Measurements from ENCODE around the gene PLA2G10. TPM values are rescaled to one million over a fixed set of nuclear protein-coding genes. Genes with fewer than 3 reads are reported as not detected.
A peak's percentile ranks its signal among the peaks of the same experiment; 100 is the strongest.
"Not testable (repeated sequence)": the region's sequence is repeated elsewhere in the genome, so short reads cannot be mapped to it uniquely, and the experiment has no call there.

The PLA2G10 gene
- total and polyA plus RNA-seq, 9 of the 15 experiments (the other 6 are each of a cell fraction or from before 2014, with no cell fraction given), result not detected

GRCh38 chr16:14680396-14680795 lies 13.7 kb downstream of the PLA2G10 start:
- DNase-seq (ENCODE audit: extremely low read depth in 1 of 4, low spot score in 3 of 4); intact Hi-C loops (cut with micrococcal nuclease); H3K9ac ChIP-seq (ENCODE audit: insufficient read depth in 1 of 2, low read depth in 2 of 2, low read length in 2 of 2); FAIRE-seq; H3K36me3 ChIP-seq (ENCODE audit: control insufficient read depth, insufficient read depth, low read length); H3K27ac ChIP-seq (ENCODE audit: extremely low read depth, low read depth, low read length); BruUV-seq (replicated peaks); H3K4me3 ChIP-seq; H3K4me1 ChIP-seq (replicated peaks in 1 of 2; ENCODE audit: control insufficient read depth in 2 of 2, insufficient read depth in 2 of 2, low read length in 2 of 2); H3K79me2 ChIP-seq (ENCODE audit: control insufficient read depth, insufficient read depth, low read length); H3K9me3 ChIP-seq (replicated peaks; ENCODE audit: control insufficient read depth, insufficient read depth, low read depth, low read length); H2AFZ ChIP-seq (ENCODE audit: low read depth, low read length); H4K20me1 ChIP-seq (replicated peaks; ENCODE audit: control insufficient read depth, insufficient read depth, low read length); H3K9me1 ChIP-seq (ENCODE audit: control insufficient read depth, insufficient read depth, low read length); CTCF ChIA-PET (ENCODE audit: low intra/inter-chr PET ratio); H3K4me2 ChIP-seq (ENCODE audit: insufficient read depth, low read length); ATAC-seq: not testable (repeated sequence)
- POLR2A ChIA-PET, result interaction anchor here (0.7 kb wide), 1 partner anchor 64 kb away, joined by 3 read pairs; no protein-coding TSS in a partner anchor
- peaks cover 2 to 24% of the 10 kb centered on the region in 2 experiments; a peak in 3 of 5 replicates for H3K27me3 ChIP-seq (ENCODE audit: control insufficient read depth in 2 of 2, insufficient read depth in 2 of 2, low read length in 2 of 2)
- TF ChIP-seq ZNF121 (CRISPR knock-in tag; conservative IDR thresholded peaks at IDR 0.05), result peak; percentile 65
- WGBS (ENCODE audit: insufficient coverage, low coverage, missing lambda C conversion rate), result 7% methylated on average over 7 of the region's 7 CpGs
- in situ Hi-C loops (cut with MboI), result loop anchor here (5.0 kb wide), 1 partner anchor 57 kb away; no protein-coding TSS in a partner anchor

DNA sequence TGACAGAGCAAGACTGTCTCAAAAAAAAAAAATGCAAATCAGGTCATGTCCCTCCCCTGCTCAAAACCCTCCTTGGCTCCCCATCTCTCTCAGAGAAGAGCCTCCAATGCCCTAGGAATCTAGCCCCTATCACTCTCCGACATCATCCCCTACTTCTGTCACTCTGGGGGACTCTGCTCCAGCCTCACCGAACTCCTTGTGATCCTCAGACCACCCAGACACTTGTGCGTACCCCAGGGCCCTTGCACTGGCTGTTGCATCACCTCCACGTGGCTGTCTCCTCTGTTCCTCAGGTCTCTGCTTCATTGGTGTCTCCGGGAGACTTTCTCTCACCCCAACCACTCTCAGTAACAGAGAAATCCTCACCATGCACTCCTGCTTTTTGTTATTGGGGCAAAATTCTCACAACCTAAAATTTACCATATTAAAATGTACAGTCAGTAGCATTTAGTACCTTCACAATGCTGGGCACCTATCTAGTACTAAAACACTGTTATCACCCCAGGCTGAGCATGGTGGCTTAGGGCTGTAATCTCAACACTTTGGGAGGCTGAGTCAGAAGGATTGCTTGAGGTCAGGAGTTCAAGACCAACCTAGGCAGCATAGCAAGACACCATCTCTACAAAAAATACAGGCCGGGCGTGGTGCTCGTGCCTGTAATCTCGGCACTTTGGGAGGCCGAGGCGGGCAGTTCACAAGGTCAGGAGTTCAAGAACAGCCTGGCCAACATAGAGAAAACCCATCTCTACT lies 15.2 kb downstream of the PLA2G10 start:
- Histone ChIP-seq H3K4me3 (no peak overlapping the region), H3K27ac (ENCODE audit: extremely low read depth, low read depth, low read length) (no peak overlapping the region), H3K9ac (ENCODE audit: insufficient read depth in 1 of 2, low read depth in 2 of 2, low read length in 2 of 2) (no peak overlapping the region; a peak in 1 of 4 replicates), H3K36me3 (ENCODE audit: control insufficient read depth, insufficient read depth, low read length) (no peaks in the 10 kb centered on the region), H3K4me1 (replicated peaks in 1 of 2; ENCODE audit: control insufficient read depth in 2 of 2, insufficient read depth in 2 of 2, low read length in 2 of 2) (no peaks in the 10 kb centered on the region; a peak in 1 of 5 replicates), H4K20me1 (replicated peaks; ENCODE audit: control insufficient read depth, insufficient read depth, low read length) (no peaks in the 10 kb centered on the region), H3K9me3 (replicated peaks; ENCODE audit: control insufficient read depth, insufficient read depth, low read depth, low read length) (no peaks in the 10 kb centered on the region), H2AFZ (ENCODE audit: low read depth, low read length) (no peak overlapping the region), H3K4me2 (ENCODE audit: insufficient read depth, low read length) (no peak overlapping the region), H3K9me1 (ENCODE audit: control insufficient read depth, insufficient read depth, low read length) (no peaks in the 10 kb centered on the region), H3K79me2 (ENCODE audit: control insufficient read depth, insufficient read depth, low read length) (no peaks in the 10 kb centered on the region), H3K27me3 (ENCODE audit: control insufficient read depth in 2 of 2, insufficient read depth in 2 of 2, low read length in 2 of 2) (peaks cover 2 to 24% of the 10 kb centered on the region in 2 experiments; a peak in 3 of 5 replicates)
- in situ Hi-C loops (cut with MboI) (no loop called here), intact Hi-C loops (cut with micrococcal nuclease) (no loop called here)
- ATAC-seq (no peak; the same call in 2 of the 3 replicates), DNase-seq (ENCODE audit: extremely low read depth in 1 of 4, low spot score in 3 of 4) (no peak), FAIRE-seq (no peak)
- no TSS peak for BruUV-seq (replicated peaks)
- ChIA-PET POLR2A (no interaction called here), CTCF (ENCODE audit: low intra/inter-chr PET ratio) (no interaction called here)
- WGBS (ENCODE audit: insufficient coverage, low coverage, missing lambda C conversion rate), result 10% methylated on average over 11 of the region's 11 CpGs
- peak; percentile 81; the same call in 1 of the 2 replicates for TF ChIP-seq SMARCA5 (IDR thresholded peaks at IDR 0.05)
- TF ChIP-seq ELF4 (CRISPR knock-in tag; IDR thresholded peaks at IDR 0.05), result no peak
- TF ChIP-seq, protein P1, sequence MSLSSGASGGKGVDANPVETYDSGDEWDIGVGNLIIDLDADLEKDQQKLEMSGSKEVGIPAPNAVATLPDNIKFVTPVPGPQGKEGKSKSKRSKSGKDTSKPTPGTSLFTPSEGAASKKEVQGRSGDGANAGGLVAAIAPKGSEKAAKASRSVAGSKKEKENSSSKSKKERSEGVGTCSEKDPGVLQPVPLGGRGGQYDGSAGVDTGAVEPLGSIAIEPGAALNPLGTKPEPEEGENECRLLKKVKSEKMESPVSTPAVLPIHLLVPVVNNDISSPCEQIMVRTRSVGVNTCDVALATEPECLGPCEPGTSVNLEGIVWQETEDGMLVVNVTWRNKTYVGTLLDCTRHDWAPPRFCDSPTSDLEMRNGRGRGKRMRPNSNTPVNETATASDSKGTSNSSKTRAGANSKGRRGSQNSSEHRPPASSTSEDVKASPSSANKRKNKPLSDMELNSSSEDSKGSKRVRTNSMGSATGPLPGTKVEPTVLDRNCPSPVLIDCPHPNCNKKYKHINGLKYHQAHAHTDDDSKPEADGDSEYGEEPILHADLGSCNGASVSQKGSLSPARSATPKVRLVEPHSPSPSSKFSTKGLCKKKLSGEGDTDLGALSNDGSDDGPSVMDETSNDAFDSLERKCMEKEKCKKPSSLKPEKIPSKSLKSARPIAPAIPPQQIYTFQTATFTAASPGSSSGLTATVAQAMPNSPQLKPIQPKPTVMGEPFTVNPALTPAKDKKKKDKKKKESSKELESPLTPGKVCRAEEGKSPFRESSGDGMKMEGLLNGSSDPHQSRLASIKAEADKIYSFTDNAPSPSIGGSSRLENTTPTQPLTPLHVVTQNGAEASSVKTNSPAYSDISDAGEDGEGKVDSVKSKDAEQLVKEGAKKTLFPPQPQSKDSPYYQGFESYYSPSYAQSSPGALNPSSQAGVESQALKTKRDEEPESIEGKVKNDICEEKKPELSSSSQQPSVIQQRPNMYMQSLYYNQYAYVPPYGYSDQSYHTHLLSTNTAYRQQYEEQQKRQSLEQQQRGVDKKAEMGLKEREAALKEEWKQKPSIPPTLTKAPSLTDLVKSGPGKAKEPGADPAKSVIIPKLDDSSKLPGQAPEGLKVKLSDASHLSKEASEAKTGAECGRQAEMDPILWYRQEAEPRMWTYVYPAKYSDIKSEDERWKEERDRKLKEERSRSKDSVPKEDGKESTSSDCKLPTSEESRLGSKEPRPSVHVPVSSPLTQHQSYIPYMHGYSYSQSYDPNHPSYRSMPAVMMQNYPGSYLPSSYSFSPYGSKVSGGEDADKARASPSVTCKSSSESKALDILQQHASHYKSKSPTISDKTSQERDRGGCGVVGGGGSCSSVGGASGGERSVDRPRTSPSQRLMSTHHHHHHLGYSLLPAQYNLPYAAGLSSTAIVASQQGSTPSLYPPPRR (CRISPR knock-in tag; IDR thresholded peaks at IDR 0.05; ENCODE audit: borderline replicate concordance), result no peak
- 0 out of 4 replicates have a peak, but pooled peaks of 1 of the 2 experiments have one; percentile 1 for TF ChIP-seq RCOR1 (IDR thresholded peaks at IDR 0.05; ENCODE audit: borderline replicate concordance in 1 of 2, low read depth in 2 of 2, low read length in 2 of 2)
- TF ChIP-seq RBM25 (IDR thresholded peaks at IDR 0.05; ENCODE audit: low read depth, low read length, severe bottlenecking), result peak; percentile 62
- TF ChIP-seq HNRNPLL (IDR thresholded peaks at IDR 0.05; ENCODE audit: low read depth, low read length, poor library complexity, severe bottlenecking), result no peak
- TF ChIP-seq CTBP1 (IDR thresholded peaks at IDR 0.05; ENCODE audit: borderline replicate concordance), result no peak
- TF ChIP-seq NUFIP1 (IDR thresholded peaks at IDR 0.05; ENCODE audit: partially characterized antibody), result no peak
- TF ChIP-seq ZNF431 (CRISPR knock-in tag; IDR thresholded peaks at IDR 0.05), result no peak
